ENCODE measurements around the gene ZNF668. TPM values are rescaled to one million over a fixed set of nuclear protein-coding genes. Genes with fewer than 3 reads are reported as not detected.

Gene ZNF668
- polyA plus RNA-seq, 1 donor from 2014 or later: 10.6 TPM

Other genes with a start within 250 kb of the ZNF668 start
- 45.0 TPM for gene BCL7C, start 180.2 kb downstream of the ZNF668 start, polyA plus RNA-seq
- not detected for gene CTF1, start 177.6 kb downstream of the ZNF668 start, polyA plus RNA-seq
- 0.26 TPM for gene FBXL19, start 150.7 kb downstream of the ZNF668 start, polyA plus RNA-seq
- gene ORAI3, start 125.2 kb downstream of the ZNF668 start, polyA plus RNA-seq: 68.8 TPM
- gene SETD1A, start 116.5 kb downstream of the ZNF668 start, polyA plus RNA-seq: 3.0 TPM
- not detected for gene HSD3B7, start 89.0 kb downstream of the ZNF668 start, polyA plus RNA-seq
- 0.18 TPM for gene STX1B, start 63.6 kb downstream of the ZNF668 start, polyA plus RNA-seq
- gene STX4, start 40.7 kb downstream of the ZNF668 start, polyA plus RNA-seq: 30.3 TPM
- gene ZNF646, start 182 bp upstream of the ZNF668 start, polyA plus RNA-seq: 9.3 TPM
- 0.83 TPM for gene PRSS53, start 14.7 kb upstream of the ZNF668 start, polyA plus RNA-seq
- gene VKORC1, start 20.6 kb upstream of the ZNF668 start, polyA plus RNA-seq: 90.7 TPM
- gene BCKDK, start 34.1 kb upstream of the ZNF668 start, polyA plus RNA-seq: 38.2 TPM
- gene KAT8, start 43.4 kb upstream of the ZNF668 start, polyA plus RNA-seq: 69.5 TPM
- not detected for gene PRSS8, start 61.5 kb upstream of the ZNF668 start, polyA plus RNA-seq
- 1.4 TPM for gene PRSS36, start 75.8 kb upstream of the ZNF668 start, polyA plus RNA-seq
- gene FUS, start 105.9 kb upstream of the ZNF668 start, polyA plus RNA-seq: 167 TPM
- gene PYCARD, start 128.5 kb upstream of the ZNF668 start, polyA plus RNA-seq: 130 TPM
- not detected for gene TRIM72, start 139.9 kb upstream of the ZNF668 start, polyA plus RNA-seq
- gene PYDC1, start 142.9 kb upstream of the ZNF668 start, polyA plus RNA-seq: not detected
- gene ITGAM, start 185.7 kb upstream of the ZNF668 start, polyA plus RNA-seq: 23.2 TPM